Measurements from ENCODE around the gene CST11. TPM values are rescaled to one million over a fixed set of nuclear protein-coding genes. Genes with fewer than 3 reads are reported as not detected.

Gene CST11
- total and polyA plus RNA-seq, 2 donors (not counting 3 experiments of a cell fraction or from before 2014, with no cell fraction given) = not detected

- no peaks in the 10 kb centered on the region for H3K9me1 ChIP-seq (replicated peaks; ENCODE audit: control insufficient read depth, extremely low read depth, insufficient read depth, low read length)
Observed at GRCh38 chr20:23477223-23477622, 24.5 kb upstream of the CST11 start.

GRCh38 chr20:23476015-23476754 is 23.5 kb upstream of the CST11 start:
- H3K4me1 ChIP-seq (ENCODE audit: control insufficient read depth, extremely low read depth, insufficient read depth, low read length) = no peaks in the 10 kb centered on the region
- no peaks in the 10 kb centered on the region for H4K20me1 ChIP-seq (replicated peaks; ENCODE audit: control insufficient read depth, extremely low read depth, insufficient read depth, low read length)
- no TSS peak for BruUV-seq (replicated peaks)
- intact Hi-C loops (cut with micrococcal nuclease) (no loop called here), dilution Hi-C loops (cut with MboI; ENCODE audit: extremely low pct_ligation_motif_present, low sequenced_read_pairs) (no loop called here)
- FAIRE-seq (no peak), DNase-seq (ENCODE audit: low read depth, low spot score) (no peak)
- no peaks in the 10 kb centered on the region for H3K36me3 ChIP-seq (ENCODE audit: control insufficient read depth in 2 of 2, extremely low read depth in 1 of 2, insufficient read depth in 2 of 2, low read length in 2 of 2)
- H3K9me3 ChIP-seq (replicated peaks; ENCODE audit: control insufficient read depth, insufficient read depth, low read length) = no peaks in the 10 kb centered on the region
- no peak overlapping the region for H3K4me2 ChIP-seq (ENCODE audit: insufficient read depth, low read length)
- no peak overlapping the region for H3K4me3 ChIP-seq (replicated peaks in 1 of 3; ENCODE audit: insufficient read depth in 1 of 3, low read depth in 1 of 3, low read length in 3 of 3)
- H2AFZ ChIP-seq (ENCODE audit: low read depth, low read length) = no peak overlapping the region
- H3K9me1 ChIP-seq (replicated peaks; ENCODE audit: control insufficient read depth, extremely low read depth, insufficient read depth, low read length) = no peaks in the 10 kb centered on the region
- no peak overlapping the region for H3K9ac ChIP-seq (replicated peaks; ENCODE audit: extremely low read depth, insufficient read depth, low read length)
- ChIA-PET POLR2A (no interaction called here), CTCF (no interaction called here)
- no peaks in the 10 kb centered on the region for H3K79me2 ChIP-seq (ENCODE audit: control insufficient read depth, insufficient read depth, low read length)
- H3K27me3 ChIP-seq (ENCODE audit: control insufficient read depth in 2 of 2, insufficient read depth in 2 of 2, low read length in 2 of 2) = no peaks in the 10 kb centered on the region
- H3K27ac ChIP-seq (ENCODE audit: insufficient read depth, low read depth, low read length) = no peak overlapping the region
- TF ChIP-seq MAX (IDR thresholded peaks at IDR 0.05; ENCODE audit: insufficient read depth, insufficient read length) (no peak), GATA2 (IDR thresholded peaks at IDR 0.05; ENCODE audit: insufficient read depth, insufficient read length, low read depth, low read length) (no peak), EZH2 (IDR thresholded peaks at IDR 0.05; ENCODE audit: borderline replicate concordance, low read depth, low read length, severe bottlenecking) (no peak), FOS (IDR thresholded peaks at IDR 0.05; ENCODE audit: borderline replicate concordance, insufficient read depth, low read length) (no peak), POLR2AphosphoS5 (IDR thresholded peaks at IDR 0.05; ENCODE audit: insufficient read depth, low read depth, low read length) (no peak)

More at GRCh38 chr20:23477223-23477622, 24.5 kb upstream of the CST11 start:
- dilution Hi-C loops (cut with MboI; ENCODE audit: extremely low pct_ligation_motif_present, low sequenced_read_pairs) (no loop called here), intact Hi-C loops (cut with micrococcal nuclease) (no loop called here)
- ChIA-PET POLR2A (no interaction called here), CTCF (no interaction called here)
- Histone ChIP-seq H3K79me2 (ENCODE audit: control insufficient read depth, insufficient read depth, low read length) (no peaks in the 10 kb centered on the region), H3K27me3 (ENCODE audit: control insufficient read depth in 2 of 2, insufficient read depth in 2 of 2, low read length in 2 of 2) (no peaks in the 10 kb centered on the region), H3K27ac (ENCODE audit: insufficient read depth, low read depth, low read length) (no peak overlapping the region), H3K4me1 (ENCODE audit: control insufficient read depth, extremely low read depth, insufficient read depth, low read length) (no peaks in the 10 kb centered on the region), H2AFZ (ENCODE audit: low read depth, low read length) (no peak overlapping the region), H3K9ac (replicated peaks; ENCODE audit: extremely low read depth, insufficient read depth, low read length) (no peak overlapping the region), H3K36me3 (ENCODE audit: control insufficient read depth in 2 of 2, extremely low read depth in 1 of 2, insufficient read depth in 2 of 2, low read length in 2 of 2) (no peaks in the 10 kb centered on the region), H3K4me2 (ENCODE audit: insufficient read depth, low read length) (no peak overlapping the region), H4K20me1 (replicated peaks; ENCODE audit: control insufficient read depth, extremely low read depth, insufficient read depth, low read length) (no peaks in the 10 kb centered on the region), H3K4me3 (replicated peaks in 1 of 3; ENCODE audit: insufficient read depth in 1 of 3, low read depth in 1 of 3, low read length in 3 of 3) (no peak overlapping the region), H3K9me3 (replicated peaks; ENCODE audit: control insufficient read depth, insufficient read depth, low read length) (no peaks in the 10 kb centered on the region)
- no peak for FAIRE-seq
- TF ChIP-seq POLR2A (IDR thresholded peaks at IDR 0.05; ENCODE audit: low read depth, low read length) (no peak), FOS (IDR thresholded peaks at IDR 0.05; ENCODE audit: borderline replicate concordance, insufficient read depth, low read length) (no peak), POLR2AphosphoS5 (IDR thresholded peaks at IDR 0.05; ENCODE audit: insufficient read depth, low read depth, low read length) (no peak)
- BruUV-seq (replicated peaks) = no TSS peak
- no peak for DNase-seq (ENCODE audit: low read depth, low spot score)
